NCI-H2107 treated with DMSO at 0.1 percent for 48 hours (cell line): ENCODE measurements around the gene ULK2.
"Not testable (repeated sequence)": the region's sequence is repeated elsewhere in the genome, so short reads cannot be mapped to it uniquely, and the experiment has no call there.

ENCODE experiments used
- DNase-seq: peaks from one replicate; lab custom pipeline; 2025; ENCODE audit not compliant: unreplicated experiment; lab: John Stamatoyannopoulos, UW

The ULK2 gene

DNA sequence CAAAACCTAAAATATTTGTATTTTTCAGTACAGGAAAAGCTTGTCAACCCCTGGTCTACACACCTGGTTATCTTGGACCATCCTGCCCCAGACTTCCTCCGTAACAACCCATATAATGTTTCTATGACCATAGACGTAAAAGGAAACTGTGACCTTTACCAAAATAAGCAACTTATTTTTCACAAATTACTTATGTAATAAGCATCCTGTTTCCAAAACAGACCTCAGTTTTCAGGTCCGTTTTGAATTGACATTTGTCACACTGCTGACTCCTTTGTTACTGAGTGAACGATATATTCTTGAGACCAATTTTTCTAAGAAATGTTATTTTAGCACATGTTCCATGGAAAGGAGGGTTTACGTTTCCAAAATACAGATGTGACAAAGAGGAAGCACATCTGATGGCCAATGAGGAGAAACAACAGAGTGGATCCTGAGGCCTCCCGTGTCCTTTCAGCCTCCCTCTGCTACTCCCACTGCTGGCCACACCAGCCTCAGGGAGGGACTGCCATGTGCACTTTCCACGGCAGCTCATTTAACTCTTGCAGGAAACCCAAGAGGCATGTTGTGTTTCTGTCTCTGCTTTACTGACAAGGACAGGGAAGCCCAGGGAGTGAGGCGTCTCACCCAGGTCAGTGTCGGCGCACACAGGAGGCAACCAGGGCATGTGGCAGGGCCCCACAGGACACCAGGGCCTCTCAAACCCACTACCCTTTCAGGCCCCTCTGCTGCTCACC lies 99.5 kb downstream of the ULK2 start:
- no peak for DNase-seq

DNA sequence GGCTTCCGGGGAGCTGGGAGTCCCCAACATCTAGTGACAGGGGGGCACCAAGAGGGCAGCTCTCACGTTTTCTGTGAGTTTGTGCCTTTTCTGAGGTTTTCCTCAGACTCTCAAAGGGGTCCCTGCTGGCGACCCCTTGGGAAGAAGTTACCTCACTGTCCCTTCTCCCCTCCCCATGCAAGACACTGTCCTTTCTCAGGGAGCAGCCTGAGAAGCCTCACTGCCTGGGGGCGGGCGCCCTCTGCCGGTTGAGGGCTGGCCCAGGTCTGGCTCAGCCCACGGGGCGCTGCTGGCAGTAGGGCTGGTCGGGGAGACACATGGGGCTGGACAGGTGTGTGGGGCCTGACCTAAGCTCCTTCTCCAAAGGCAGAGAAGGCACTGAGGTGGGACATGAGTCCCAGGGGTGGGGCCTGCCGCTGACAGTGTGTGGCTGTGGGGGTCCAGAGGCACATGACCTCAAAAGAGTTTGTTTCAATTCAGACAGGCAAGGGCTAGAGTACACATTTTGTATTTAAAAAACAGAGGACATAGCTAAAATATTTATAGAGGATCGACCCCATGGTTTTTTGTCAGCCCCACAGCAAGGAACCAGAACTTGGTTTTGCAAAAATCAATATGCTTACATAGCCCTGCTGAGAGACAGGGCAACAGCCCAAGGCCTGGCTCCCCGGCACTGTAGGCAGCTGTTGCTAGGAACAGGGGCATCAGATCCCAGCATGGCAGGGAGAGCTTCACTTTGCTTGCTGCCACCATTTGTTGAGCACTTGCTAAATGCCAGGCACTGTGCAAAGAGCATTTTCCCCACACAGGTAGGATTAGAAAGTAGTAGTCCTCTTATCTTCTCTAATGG lies 101.1 kb downstream of the ULK2 start:
- DNase-seq: no peak

GRCh38 chr17:19766016-19766415 lies 101.7 kb downstream of the ULK2 start:
- no peak for DNase-seq

GRCh38 chr17:19763991-19764390 lies 103.7 kb downstream of the ULK2 start:
- not testable (repeated sequence) for DNase-seq

- DNase-seq: no peak
Observed at GRCh38 chr17:19763416-19763815, 104.3 kb downstream of the ULK2 start.

DNA sequence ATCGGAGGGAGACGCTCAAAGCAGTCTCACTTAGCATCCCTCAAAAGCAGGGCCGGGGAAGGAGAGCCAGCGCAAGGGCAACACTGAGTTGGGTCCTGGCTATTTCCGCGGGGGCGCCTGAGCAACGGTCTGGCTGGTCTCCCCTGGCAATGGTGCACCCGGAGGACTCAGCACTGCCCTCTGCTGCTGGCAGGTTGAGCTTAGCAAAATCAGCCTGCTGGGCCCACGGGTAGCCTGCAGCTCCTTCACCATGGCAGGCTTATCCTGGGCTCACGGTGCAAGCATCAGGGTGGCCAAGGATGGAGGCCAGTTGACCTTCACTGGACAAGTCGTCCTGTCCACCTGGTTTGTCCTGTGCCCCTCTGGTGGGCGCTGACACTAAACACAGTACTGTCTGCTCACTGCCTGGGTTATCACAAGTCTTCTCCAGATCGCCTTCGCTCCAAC lies 105.2 kb downstream of the ULK2 start:
- no peak for DNase-seq

GRCh38 chr17:19760746-19761145 lies 107.0 kb downstream of the ULK2 start:
- DNase-seq: no peak

- no peak for DNase-seq
Observed at GRCh38 chr17:19759568-19760549, 107.9 kb downstream of the ULK2 start.

GRCh38 chr17:19757536-19758180 lies 110.1 kb downstream of the ULK2 start:
- DNase-seq: no peak

DNA sequence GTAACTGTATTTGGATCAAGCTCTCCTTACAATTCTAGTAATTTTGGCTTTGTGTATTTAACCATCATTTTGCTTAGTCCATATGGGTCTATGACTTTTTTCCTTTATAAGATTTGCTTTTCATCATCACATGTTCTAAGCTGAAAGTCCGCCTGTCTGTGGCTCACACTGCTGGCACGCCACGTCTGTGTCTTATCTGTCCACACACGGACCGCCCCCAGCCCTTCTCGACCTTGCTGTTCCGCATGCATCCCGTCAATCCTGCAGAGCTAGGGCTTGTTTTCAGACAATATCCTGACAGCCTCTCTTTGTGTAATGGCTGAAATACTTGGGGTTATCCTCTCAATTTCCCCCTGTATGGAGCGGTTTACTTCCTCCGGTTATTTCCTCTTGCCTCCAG lies 111.2 kb downstream of the ULK2 start:
- DNase-seq: no peak

DNA sequence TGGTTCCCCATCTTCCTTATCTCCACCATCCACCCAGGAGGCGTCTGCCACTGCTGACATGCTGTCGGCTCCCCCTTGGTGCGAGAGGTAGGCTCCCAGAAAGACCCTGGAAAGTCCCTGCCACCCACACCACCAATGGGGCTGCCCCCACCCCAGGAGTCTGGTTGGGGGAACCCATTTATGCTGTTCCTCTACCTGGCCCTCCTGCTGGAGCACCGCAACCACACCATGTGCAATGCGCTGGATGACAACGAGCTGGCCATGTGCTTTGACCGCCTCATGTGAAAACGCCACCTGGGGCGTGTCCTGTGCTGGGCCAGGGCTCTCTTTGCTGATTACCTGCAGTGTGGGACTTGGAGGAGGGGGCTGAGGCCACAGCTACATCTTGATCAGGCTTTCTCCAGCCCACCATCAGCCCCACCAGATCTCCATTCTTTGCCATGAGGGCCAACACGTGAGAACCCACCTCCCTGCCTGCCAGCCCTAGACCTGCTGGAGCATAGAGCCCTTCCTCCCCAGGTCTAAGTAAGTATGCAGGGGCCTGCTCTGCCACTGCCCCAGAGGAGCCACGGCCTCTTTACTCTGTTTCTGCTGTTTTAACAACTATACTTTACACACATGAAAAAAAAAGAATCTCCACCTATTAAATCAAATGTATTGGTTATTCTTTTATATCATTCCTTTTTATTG lies 111.8 kb downstream of the ULK2 start:
- DNase-seq: no peak

DNA sequence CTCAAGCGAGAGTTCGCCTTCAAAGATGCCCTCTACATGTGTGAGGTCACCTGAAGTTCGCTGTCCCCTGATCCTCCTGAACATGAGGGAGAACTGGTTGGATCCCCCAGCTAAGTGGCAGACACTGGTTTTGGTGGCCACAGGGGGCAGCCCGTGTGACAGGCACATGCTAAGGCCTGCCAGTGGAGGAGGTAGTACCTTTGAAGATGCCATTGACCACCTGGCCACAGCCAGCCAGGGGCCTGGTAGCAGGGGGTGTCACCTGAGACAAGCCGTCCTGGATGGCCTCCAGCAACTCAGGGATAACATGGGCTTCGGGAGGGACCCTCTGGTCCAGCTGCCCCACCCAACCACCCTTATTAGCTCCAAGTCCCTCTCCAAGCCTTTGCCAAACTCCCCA lies 112.3 kb downstream of the ULK2 start:
- DNase-seq: no peak

DNA sequence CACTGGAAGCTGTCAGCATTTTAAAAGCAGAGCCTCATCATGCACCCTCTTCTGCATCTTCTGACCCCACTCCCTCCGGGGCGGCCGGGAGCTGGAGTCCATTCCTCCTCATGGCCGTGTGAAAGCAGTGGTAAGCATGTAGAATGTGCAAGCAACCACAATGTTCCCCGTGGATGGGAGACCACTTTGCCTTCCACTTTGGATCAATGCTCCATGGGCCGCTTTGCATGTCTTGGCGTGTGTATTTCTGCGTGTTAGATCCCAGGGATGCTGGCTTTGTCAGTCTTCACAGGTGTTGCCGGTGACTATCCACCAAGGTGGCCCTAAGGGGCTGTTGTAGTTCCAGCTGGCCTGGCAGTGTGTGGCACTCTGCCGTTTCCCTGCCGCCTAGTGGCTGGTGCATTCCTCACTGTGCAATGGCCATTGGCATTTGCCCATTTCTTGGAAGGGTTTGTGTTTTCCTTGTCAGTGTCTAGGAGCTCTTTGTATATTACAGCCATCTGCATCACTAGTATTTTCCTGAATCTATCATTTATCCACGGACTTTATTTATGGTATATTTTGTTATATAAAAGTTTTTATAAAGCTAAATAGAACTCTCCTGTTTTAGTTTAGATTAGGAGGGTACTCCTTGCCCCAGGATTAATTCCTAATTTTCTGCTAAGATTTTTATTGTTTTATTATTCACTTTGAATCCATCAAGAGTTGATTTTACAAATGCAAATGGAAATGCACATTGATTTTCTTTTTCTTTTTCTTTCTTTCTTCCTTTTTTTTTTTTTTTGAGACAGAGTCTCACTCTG lies 113.9 kb downstream of the ULK2 start:
- no peak for DNase-seq

GRCh38 chr17:19753051-19753509 lies 114.7 kb downstream of the ULK2 start:
- no peak for DNase-seq

DNA sequence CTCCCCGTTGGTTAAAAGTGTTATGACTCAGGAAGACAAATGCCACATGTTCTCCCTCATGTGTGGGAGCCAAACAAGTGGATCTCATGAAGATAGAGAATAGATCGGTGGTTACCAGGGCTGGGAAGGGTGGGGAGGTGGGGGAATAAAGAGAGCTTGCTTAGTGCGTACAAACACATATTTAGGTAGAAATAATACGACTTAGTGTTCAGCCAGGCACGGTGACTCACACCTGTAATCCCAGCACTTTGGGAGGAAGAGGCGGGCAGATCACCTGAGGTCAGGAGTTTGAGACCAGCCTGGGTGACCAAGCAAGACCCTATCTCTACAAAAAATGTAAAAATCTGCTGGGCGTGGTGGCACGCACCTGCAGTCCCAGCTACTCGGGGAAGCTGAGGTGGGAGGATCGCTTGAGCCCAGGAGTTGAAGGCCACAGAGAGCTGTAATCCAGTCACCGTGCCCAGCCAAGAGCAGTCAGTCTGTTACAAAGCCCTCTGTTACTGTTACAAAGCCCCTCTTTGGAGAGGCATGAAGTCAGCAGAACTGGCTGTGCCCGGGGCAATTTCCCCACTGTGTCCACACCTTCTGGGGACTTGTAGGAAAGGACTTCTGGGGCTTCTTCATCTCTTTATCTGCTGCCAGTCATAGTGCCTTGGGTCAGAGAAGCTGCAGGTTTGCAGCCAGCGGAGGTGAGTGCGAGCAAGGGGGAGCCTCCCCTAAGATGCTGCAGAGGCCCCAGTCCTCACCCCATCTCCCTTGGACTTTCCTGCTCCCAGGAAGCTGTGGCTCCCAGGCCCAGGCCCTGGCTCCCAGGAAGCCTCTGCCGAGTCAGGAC lies 115.3 kb downstream of the ULK2 start:
- no peak for DNase-seq

DNA sequence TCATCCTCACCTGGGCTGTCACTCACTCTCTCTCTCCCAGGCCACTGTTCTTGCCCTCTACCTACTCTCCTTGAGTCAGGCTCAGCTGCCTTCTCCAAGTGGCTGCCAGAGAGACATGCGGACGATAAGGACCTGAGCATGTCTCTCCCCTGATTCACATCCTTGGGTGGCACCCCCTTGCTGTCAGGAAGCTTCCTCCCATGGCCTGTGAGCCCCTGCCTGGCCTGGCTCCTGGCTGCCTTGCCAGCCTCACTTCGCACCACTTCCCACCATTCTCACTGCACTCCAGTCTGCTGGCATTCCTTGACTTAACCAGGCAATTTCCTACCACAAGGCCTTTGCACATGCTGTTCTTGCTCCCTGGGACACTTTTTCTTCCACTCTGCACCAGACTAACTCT lies 116.9 kb downstream of the ULK2 start:
- DNase-seq: no peak

- DNase-seq: no peak
Observed at GRCh38 chr17:19750020-19750572, 117.6 kb downstream of the ULK2 start.

GRCh38 chr17:19748807-19749193 lies 118.9 kb downstream of the ULK2 start:
- DNase-seq: no peak
